GM13977 (cell line): Measurements from ENCODE around the gene PNPLA2.
A peak's percentile ranks its signal among the peaks of the same experiment; 100 is the strongest.

Source experiments
- DNase-seq: peaks from one replicate; pipeline ENCODE4 v3.0.0; 2012; ENCODE audit warnings: low spot score
- CTCF ChIP-seq: IDR thresholded peaks from 2 replicates; pipeline ENCODE4 v1.5.1; 2012; ENCODE audit warnings: mild to moderate bottlenecking, control low read depth; ENCODE audit not compliant: insufficient read depth; ENCODE audit errors: extremely low read depth, missing control alignments
- in situ Hi-C: fragments of 300-500 bp; cut with MboI; formaldehyde crosslinking; loops from one replicate; pipeline ENCODE4 v1.12.0; 2022; ENCODE audit warnings: low sequenced_read_pairs, low pct_unique_long_range_greater_than_20kb, mixed read lengths, inconsistent platforms; ENCODE audit not compliant: unreplicated experiment

The PNPLA2 gene

DNA sequence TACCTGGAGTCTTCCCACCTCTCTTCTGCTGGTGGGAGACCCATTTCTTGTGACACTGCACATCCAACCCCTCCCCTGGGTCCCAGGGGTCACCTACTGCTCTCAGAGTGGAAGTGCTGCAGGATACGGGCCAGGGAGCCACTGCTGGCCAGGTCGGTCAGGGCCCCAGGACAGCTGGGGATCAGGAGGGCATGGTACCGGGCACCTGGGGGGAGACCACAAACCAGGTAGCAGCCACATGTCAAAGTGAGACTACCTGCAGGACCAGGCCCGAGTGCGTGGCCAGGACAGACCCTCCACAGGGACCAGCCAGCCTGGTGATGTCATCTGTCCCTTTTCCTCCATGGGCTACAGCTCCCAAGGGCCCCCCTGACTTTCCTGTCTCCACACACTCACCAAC is 45.3 kb upstream of the PNPLA2 start:
- TF ChIP-seq CTCF: no peak
- no peak for DNase-seq
- in situ Hi-C loops: no loop called here

DNA sequence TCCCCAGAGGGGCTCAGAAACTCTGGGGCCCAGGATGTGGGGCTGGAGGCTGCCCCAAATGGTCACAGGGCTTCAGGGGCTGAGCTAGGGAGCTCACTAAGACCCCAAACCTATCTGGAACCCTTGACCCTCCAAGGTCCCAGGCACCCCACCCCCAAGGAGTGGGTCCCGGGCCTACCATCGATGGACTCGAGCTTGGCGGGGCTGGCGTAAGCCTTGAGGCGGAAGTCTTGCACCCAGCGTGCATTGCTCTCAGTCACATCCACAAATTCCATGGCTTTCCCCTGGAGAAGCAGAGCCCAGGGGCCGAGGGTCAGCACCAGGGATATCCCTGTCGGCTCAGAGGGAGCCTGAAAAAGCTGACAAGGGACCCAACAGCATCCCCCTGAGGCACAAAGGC is 44.9 kb upstream of the PNPLA2 start:
- DNase-seq: no peak
- TF ChIP-seq CTCF: no peak
- in situ Hi-C loops: no loop called here

DNA sequence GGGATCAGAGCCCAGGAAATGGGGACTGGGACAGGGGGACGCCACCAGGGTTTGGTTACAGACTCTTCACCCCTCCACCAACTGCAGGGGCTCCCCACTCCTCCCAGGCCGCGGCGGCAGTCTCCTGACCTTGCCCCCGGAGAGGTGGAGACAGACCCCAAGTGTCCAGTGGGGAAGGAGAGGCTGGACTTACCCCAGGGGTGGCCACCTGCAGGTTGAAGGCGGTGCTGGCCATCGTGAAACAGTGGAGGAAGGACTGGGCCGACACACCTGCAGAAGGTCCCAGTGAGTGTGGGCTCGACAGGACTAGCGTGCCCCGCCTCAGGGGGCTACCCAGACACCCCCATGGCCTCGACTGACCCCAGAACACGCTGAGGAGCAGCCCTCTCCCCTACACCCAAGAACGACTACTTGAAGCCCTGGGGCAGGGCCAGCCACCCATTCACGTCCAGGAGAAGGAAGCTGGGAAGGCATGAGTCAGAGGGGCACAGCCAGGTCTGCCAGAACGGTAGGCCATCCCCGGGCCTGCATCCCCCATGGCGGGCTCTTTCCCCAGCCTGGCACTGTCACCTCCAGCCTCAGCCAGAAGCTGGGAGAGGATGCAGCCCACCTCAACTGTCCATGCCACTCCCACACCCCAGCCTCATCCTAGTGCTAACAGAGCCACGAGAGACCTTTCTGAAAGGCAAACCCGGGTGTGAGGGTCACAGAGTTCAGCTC is 43.7 kb upstream of the PNPLA2 start:
- in situ Hi-C loops: no loop called here
- TF ChIP-seq CTCF: no peak
- DNase-seq: no peak

- in situ Hi-C loops: no loop called here
- TF ChIP-seq CTCF: no peak
These were observed 42.5 kb upstream of the PNPLA2 start for GRCh38 chr11:776263-776560.

GRCh38 chr11:776561-777287 is 42.0 kb upstream of the PNPLA2 start:
- TF ChIP-seq CTCF: peak; percentile 21
- in situ Hi-C loops: no loop called here
- DNase-seq: peak; percentile 90

More at GRCh38 chr11:776263-776560, 42.5 kb upstream of the PNPLA2 start:
- no peak for DNase-seq

DNA sequence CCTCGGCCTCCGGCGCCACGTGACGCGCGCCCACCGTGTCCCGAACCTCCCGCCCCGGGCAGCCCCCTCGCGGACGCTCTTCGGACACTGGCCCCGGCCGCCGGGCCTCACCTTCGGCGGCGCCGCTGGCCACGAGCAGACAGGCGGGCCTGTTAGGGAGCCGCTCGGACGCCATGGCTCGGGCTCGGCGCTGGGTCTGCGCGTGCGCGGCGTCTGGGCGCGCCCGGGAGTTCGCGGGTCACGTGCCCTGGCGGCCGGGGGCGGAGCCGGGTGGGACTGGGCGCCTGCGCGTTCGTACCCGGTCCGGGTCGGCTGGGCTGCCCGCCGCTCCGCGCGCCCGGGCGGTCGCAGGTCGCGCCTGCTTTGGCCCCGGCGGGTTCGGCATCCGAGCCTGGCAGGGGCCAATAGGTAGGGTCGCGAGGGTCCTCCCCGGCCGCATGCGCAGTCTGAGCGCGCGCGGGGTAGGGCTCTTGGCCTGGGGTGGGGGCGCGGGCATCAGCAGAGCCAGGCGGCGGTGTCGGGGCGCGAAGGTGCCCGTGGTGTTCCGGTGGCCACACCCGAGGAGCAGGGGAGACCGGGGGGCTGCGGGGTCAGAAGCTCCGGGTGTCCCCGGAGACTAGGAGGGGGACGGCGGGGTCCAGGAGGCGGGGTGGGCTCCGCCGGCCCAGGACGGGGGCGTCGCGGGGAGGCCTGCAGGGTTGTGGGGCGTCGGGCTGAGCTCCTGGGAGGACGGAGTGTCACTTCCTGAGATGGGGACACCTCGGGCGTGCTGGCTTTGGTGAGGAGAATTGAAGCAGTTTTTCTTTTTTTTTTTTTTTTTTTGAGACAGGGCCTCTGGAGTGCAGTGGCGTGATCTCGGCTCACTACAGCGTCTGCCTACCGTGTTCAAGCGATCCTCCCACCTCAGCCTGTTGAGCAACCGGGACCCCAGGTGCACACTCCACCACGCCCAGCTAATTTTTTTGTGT is 41.1 kb upstream of the PNPLA2 start, which contains the start of gene GATD1:
TSS of gene GATD1 (minus strand) at position 200 of the 968 bp plus-strand sequence. CDS start at position 175, 25 bp downstream.
- TF ChIP-seq CTCF: no peak
- in situ Hi-C loops: no loop called here
- peak; percentile 100 for DNase-seq
